HG03175 (cell line): ENCODE results near the gene PARD3B.

Experiments used
- ATAC-seq: cut with Tn5 transposase; IDR thresholded peaks from one replicate; pipeline ENCODE4 v1.9.1; 2021; ENCODE audit warnings: mild to moderate bottlenecking, moderate library complexity; ENCODE audit not compliant: unreplicated experiment

The PARD3B gene

GRCh38 chr2:205086662-205087061 lies 541.4 kb downstream of the PARD3B start:
- no peak for ATAC-seq

GRCh38 chr2:205087862-205088261 lies 542.6 kb downstream of the PARD3B start:
- no peak for ATAC-seq

- ATAC-seq = no peak
Observed at GRCh38 chr2:205089958-205090357, 544.7 kb downstream of the PARD3B start.

DNA sequence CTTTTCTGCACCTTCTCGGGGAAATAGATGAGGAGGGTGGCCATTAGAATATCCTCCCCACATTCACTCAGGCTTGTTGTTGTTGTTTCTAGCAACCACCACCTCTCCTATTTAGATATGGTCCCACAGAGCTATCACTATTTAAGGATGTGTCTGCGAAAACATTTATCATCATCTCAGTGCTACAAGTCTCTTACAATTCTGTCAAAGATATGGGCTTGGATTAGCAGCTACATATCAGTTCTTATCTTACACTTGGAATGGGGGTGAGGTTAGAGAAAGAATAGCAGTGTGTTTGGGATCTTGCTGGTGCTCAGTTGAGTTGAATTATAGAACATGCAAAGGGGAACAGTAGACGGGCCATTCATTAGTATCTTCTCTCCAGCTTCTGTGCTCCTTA lies 546.1 kb downstream of the PARD3B start:
- no peak for ATAC-seq

- no peak for ATAC-seq
Observed at GRCh38 chr2:205094031-205094430, 548.8 kb downstream of the PARD3B start.

DNA sequence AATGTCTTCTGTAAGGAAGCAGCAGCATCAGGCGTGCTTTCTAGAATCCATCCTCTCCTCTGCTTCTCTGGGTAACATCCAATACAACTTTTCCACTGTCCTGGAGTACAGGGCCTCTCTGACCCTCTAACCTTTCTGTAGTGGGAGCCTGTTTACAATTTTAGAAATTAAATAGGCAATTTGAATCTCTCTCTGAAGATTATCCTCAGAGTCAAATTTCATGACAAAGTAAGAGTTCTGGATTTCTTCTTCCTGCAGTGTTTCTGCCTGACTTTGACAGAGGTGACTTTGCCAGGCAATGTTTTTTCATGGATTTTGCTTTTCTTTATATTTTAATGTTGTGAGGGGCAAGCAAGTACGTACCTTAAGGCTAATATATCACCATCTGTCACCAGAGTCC lies 558.4 kb downstream of the PARD3B start:
- no peak for ATAC-seq

DNA sequence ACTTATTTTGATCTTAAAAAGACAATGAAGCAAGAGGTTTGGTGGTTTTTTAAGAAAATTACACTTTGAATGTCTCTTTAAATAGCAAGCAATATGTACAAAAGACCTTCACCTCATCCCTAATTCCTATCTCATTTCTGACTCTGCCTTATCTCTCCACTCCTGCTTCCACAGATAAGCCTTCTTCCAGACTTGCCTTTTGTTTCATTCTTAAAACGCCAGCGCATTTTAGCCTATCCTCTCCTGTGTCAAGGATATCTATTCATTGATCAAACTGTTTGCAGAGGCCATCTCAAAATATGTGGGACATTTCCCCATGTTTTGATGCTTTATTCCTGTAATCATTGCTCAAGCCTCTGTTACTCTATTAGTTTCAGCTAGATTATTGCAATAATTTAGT lies 562.5 kb downstream of the PARD3B start:
- no peak for ATAC-seq

DNA sequence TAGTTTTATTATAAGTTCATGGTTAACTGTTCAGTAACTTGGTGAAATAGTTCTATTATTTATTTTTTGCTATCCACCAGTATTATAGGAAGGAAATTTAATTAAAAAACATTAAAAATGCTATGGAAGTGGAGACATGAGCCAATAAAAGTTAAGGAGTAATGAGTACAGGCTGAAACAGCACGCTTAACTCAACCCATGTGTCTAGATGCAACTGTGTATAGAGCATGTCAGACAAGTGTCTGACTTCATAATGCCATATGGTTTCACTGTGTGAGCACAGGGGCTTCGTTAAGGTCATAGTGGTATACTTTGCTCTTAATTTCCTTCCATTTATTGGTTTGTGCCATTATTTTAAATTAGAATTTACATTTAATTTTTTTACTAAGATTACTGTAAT lies 570.2 kb downstream of the PARD3B start:
- ATAC-seq = no peak

DNA sequence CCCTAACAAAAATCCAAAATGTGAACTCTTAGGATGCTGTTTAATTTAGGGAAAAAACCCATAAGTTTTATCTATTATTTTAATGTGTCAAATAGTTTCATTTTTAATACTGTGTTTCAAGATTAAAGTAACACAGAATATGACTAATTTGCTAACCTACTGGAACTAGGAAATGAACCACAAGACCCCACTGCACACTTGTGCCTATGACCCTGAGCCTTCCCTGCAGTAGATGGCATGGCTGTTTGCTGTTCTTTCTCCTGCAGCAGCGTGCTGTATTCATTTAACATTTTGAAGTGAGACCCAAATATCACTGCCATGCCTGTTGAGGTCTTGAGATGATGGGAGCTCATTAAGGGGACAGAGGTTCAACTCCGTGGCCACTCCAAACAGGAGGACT lies 571.9 kb downstream of the PARD3B start:
- ATAC-seq = no peak

DNA sequence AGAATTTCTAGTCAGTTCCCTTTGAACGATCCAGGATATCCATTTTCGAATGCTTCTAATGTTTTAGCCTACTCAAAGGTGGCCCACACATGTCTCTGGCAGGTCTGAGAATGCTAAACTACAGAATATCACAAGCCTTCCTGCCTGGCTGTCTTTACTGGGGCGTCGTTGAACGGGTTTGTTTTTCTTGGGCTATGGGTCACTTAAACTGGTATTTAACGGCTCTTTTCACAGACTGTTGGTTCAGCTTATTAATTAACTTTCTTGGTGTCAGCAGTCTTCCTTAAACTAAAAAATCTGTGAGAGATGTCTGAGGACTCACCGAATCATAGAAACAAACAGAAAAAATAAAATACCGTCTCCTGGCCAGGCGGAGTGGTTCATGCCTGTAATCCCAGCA lies 573.9 kb downstream of the PARD3B start:
- no peak for ATAC-seq

- no peak for ATAC-seq
Observed at GRCh38 chr2:205128726-205129125, 583.5 kb downstream of the PARD3B start.

GRCh38 chr2:205129531-205129930 lies 584.3 kb downstream of the PARD3B start:
- ATAC-seq = no peak

GRCh38 chr2:205130111-205130829 lies 585.0 kb downstream of the PARD3B start:
- ATAC-seq = no peak

DNA sequence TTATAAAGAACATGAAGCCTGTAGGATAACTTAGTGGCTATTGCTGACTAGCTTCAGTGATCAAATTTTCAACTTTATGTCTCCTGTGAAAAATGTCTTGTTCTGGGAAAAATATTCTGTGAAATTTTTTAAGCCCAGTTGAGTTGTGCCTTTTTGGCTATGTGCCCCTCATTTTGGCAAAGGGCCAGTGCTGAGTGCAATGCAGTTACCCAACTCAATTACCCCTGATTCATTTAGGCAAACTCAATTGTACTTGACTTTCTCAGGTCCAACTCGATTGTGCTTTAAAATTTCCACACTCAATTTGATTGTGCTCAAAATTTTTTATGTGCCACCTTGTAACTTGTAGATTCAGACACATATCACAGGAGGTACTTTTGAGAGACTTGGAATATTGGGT lies 588.3 kb downstream of the PARD3B start:
- ATAC-seq = no peak

- ATAC-seq = no peak
Observed at GRCh38 chr2:205138735-205139134, 593.5 kb downstream of the PARD3B start.

- ATAC-seq = peak; percentile 79
Observed at GRCh38 chr2:205139822-205140463, 594.7 kb downstream of the PARD3B start.

GRCh38 chr2:205141381-205141780 lies 596.1 kb downstream of the PARD3B start:
- ATAC-seq = no peak

DNA sequence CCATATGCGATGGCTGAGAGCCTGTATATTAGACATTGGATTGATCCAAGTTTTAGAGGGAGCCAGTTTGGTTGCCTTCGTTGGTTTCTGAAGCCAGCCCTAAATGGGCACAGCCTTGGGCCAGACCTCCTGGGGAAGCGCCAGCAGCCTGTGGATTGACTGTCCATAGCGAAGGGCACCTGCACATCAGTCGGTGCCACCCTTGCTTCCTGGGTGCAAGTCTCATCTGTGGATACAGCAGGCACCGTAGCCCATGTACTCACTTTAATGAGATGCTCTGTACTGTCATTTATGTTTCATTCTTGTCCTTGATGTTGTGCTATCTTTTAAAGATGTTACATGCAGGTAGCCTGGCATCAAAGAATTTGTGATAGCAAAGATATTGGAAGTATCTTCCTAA lies 600.6 kb downstream of the PARD3B start:
- no peak for ATAC-seq

DNA sequence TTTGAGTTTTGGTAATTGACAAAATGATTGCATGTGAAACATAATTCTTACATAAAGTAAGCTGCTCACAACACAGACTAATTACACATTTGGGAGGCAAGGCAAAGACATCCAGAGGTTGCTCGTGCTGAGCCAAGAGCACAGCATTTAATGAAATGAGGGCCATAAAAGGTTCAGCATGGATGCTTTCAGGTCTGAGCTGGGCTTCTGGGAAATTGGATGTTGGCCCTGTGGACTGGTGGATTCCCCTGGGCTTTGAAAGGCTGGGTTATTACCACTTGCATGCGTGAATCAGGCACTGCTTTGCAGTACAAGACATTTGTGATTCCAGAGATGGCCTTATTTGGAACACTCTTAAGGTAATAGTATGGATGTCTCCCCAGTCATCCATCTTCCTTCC lies 603.5 kb downstream of the PARD3B start:
- ATAC-seq = no peak

DNA sequence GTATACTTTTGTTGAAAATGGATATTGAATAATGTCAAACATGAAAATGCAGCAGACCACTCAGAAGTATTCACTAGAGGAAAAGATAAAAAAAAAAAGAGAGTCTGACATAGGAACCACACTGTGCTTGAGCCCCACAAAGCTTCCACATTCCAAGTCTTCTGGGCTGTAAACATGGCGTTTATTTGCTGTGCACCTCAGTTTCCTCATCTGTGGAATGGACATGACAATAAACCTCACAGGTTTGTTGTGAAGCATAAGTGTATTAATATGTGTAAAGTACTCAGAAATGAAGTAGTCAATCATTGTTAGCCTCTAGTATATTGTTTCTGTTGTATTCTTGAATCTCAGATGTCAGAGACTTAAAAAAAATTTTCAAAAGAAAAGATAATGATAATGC lies 611.2 kb downstream of the PARD3B start:
- no peak for ATAC-seq

DNA sequence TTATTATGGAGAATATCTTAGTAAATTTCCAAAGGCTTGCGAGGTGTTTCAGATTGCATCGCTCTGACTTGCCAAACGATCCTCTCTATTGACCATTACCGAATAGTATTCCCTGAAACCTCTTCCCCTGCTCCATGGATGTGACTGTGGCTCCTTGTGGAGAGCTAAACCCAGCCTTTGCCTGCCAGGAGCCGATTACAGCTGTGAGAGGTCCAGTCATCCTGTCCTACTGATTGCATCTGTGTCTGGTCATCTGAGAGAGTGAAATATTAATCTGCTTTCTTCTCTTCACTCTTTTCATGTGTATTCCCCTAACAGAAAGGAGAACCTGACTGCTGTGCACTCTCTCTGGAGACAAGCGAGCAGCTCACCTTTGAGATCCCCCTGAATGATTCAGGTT lies 613.1 kb downstream of the PARD3B start:
- ATAC-seq = no peak

GRCh38 chr2:205161156-205161839 lies 616.0 kb downstream of the PARD3B start:
- ATAC-seq = no peak
